K562 (cell line): Measurements from ENCODE around the gene SH3BP4. TPM values are rescaled to one million over a fixed set of nuclear protein-coding genes. Genes with fewer than 3 reads are reported as not detected.

ENCODE experiments used
- ATAC-seq: fragments of 200-7000 bp; cut with Tn5 transposase; 3 replicates; pipeline ENCODE4 v1.9.1; 2020; ENCODE audit warnings: moderate library complexity
- BruUV-seq: library from RNA; stranded (reverse); fragments of 400-500 nt; replicated peaks from 2 replicates; lab custom pipeline; 2021; lab: Mats Ljungman, UMichigan
- CTCF ChIA-PET: fragments of 300-600 bp; formaldehyde crosslinking; extraction: SDS; loops from one replicate; lab custom pipeline; 2021; ENCODE audit warnings: low intra/inter-chr PET ratio; lab: Yijun Ruan, JAX
- POLR2A ChIA-PET: fragments of 300-600, 350-650 bp; sonication (Branson Sonifier 250); formaldehyde crosslinking; extraction: SDS; loops from one replicate; lab custom pipeline; 2021; ENCODE audit warnings: antibody characterized with exemption, inconsistent platforms; lab: Yijun Ruan, JAX
- DNase-seq, 4 experiments: peaks; one replicate each; pipeline versions ENCODE4 v3.0.0 to v3.0.0-alpha.2; 2011 to 2018; ENCODE audit warnings: low spot score in 3 of 4, mixed read lengths in 3 of 4; ENCODE audit errors: extremely low read depth in 1 of 4
- FAIRE-seq: peaks from 2 replicates; lab custom pipeline; 2011; peaks lifted over from hg19 to GRCh38; lab: Jason Lieb, UNC
- H2AFZ ChIP-seq: 2 replicates; pipeline ENCODE4 v1.6.0; 2011; ENCODE audit warnings: low read depth, low read length, control low read depth, inconsistent platforms
- H3K27ac ChIP-seq: fragments of 200-600 bp; 3 replicates; pipeline ENCODE4 v1.8.0; 2011; ENCODE audit warnings: low read depth, mild to moderate bottlenecking, control low read depth, inconsistent platforms, low read length, moderate library complexity, mixed read lengths; ENCODE audit errors: extremely low read depth
- H3K27me3 ChIP-seq, 2 experiments: fragments of 300-600 bp in 1 of 2; 2 replicates in 1 of 2; 3 replicates in 1 of 2; pipeline versions ENCODE4 v1.6.0 to v1.8.0; 2011; ENCODE audit warnings: inconsistent platforms in 2 of 2, low read length in 2 of 2, mild to moderate bottlenecking in 1 of 2, mixed read lengths in 1 of 2, moderate library complexity in 1 of 2; ENCODE audit not compliant: control insufficient read depth in 2 of 2, insufficient read depth in 2 of 2
- H3K36me3 ChIP-seq: fragments of 300-600 bp; 3 replicates; pipeline ENCODE4 v1.8.0; 2011; ENCODE audit warnings: mild to moderate bottlenecking, low read length, inconsistent platforms; ENCODE audit not compliant: control insufficient read depth, insufficient read depth
- H3K4me1 ChIP-seq, 2 experiments: fragments of 200-600 bp in 1 of 2; replicated peaks in 1 of 2; 2 replicates in 1 of 2; 3 replicates in 1 of 2; pipeline versions ENCODE4 v1.5.1 to v1.8.0; 2011; ENCODE audit warnings: inconsistent platforms in 2 of 2, low read length in 2 of 2, mild to moderate bottlenecking in 1 of 2, mixed read lengths in 1 of 2, moderate library complexity in 1 of 2; ENCODE audit not compliant: control insufficient read depth in 2 of 2, insufficient read depth in 2 of 2
- H3K4me2 ChIP-seq: 2 replicates; pipeline ENCODE4 v1.6.1; 2011; ENCODE audit warnings: low read length, control low read depth, inconsistent platforms, mixed read lengths; ENCODE audit not compliant: insufficient read depth
- H3K4me3 ChIP-seq: fragments of 200-600 bp; sonication (generic), shearing (Covaris generic); 2 replicates; pipeline ENCODE4 v1.5.1; 2016; ENCODE audit warnings: control low read depth, inconsistent platforms
- H3K79me2 ChIP-seq: fragments of 200-600 bp; 3 replicates; pipeline ENCODE4 v1.8.0; 2011; ENCODE audit warnings: low read length, inconsistent platforms; ENCODE audit not compliant: control insufficient read depth, insufficient read depth
- H3K9ac ChIP-seq, 2 experiments: 2 replicates each; pipeline versions ENCODE4 v1.6.0 to v1.6.1; 2011; ENCODE audit warnings: low read depth in 2 of 2, low read length in 2 of 2, control low read depth in 1 of 2, inconsistent platforms in 1 of 2, mild to moderate bottlenecking in 1 of 2, mixed read lengths in 1 of 2; ENCODE audit not compliant: insufficient read depth in 1 of 2
- H3K9me1 ChIP-seq: one replicate; pipeline ENCODE4 v1.6.0; 2011; ENCODE audit warnings: inconsistent platforms, mild to moderate bottlenecking, low read length, moderate library complexity; ENCODE audit not compliant: control insufficient read depth, insufficient read depth
- H3K9me3 ChIP-seq: replicated peaks from 2 replicates; pipeline ENCODE4 v1.5.1; 2011; ENCODE audit warnings: low read depth, low read length, inconsistent platforms; ENCODE audit not compliant: control insufficient read depth, insufficient read depth
- H4K20me1 ChIP-seq: replicated peaks from 2 replicates; pipeline ENCODE4 v1.6.1; 2011; ENCODE audit warnings: low read length, inconsistent platforms, mixed read lengths; ENCODE audit not compliant: control insufficient read depth, insufficient read depth
- ARNT ChIP-seq, 2 experiments: fragments of 450-650 bp; IDR thresholded peaks; 2 replicates each; pipeline ENCODE4 v1.6.1; 2016; ENCODE audit warnings: mild to moderate bottlenecking in 1 of 2
- CHCHD3 ChIP-seq: fragments of 250-450 bp; sonication (Bioruptor Pico); IDR thresholded peaks from 2 replicates; pipeline ENCODE4 v2.1.2; 2022; ENCODE audit warnings: mild to moderate bottlenecking
- NFE2L1 ChIP-seq: fragments of 450-650 bp; IDR thresholded peaks from 2 replicates; pipeline ENCODE4 v1.6.1; 2016; ENCODE audit warnings: missing genetic modification characterization, low read depth, mild to moderate bottlenecking, missing compliant biosample characterization, moderate library complexity, borderline replicate concordance
- POLR3G ChIP-seq: IDR thresholded peaks from 2 replicates; pipeline ENCODE4 v1.6.1; 2011; ENCODE audit not compliant: insufficient read length, insufficient replicate concordance; ENCODE audit errors: extremely low read depth
- PTRF ChIP-seq: fragments of 450-650 bp; IDR thresholded peaks from 2 replicates; pipeline ENCODE4 v1.6.1; 2016; ENCODE audit warnings: mild to moderate bottlenecking, missing genetic modification characterization, missing compliant biosample characterization
- U2AF1 ChIP-seq: fragments of 200-400 bp; formaldehyde crosslinking; optimal IDR thresholded peaks from 2 replicates; pipeline ENCODE3; 2017; ENCODE audit warnings: mild to moderate bottlenecking, low read depth, low read length, moderate library complexity
- ZNF766 ChIP-seq: fragments of 200-800 bp; sonication (Bioruptor generic); conservative IDR thresholded peaks from 2 replicates; pipeline ENCODE4 v1.6.1; 2016; ENCODE audit warnings: missing genetic modification characterization, missing compliant biosample characterization
- WGBS: fragments of 100-300 bp; shearing (Covaris generic); methylation state at CpG from one replicate; pipeline ENCODE4 v1.1.6; 2016; ENCODE audit warnings: low coverage, mixed read lengths; ENCODE audit not compliant: insufficient coverage; ENCODE audit errors: missing lambda C conversion rate; 5-methylcytosine and 5-hydroxymethylcytosine counted together
- in situ Hi-C: fragments of 300-500 bp; cut with MboI; formaldehyde crosslinking; loops from 4 replicates; pipeline ENCODE4 v1.15.0; 2018; ENCODE audit warnings: inconsistent platforms, mixed read lengths
- intact Hi-C: fragments of 100-400 bp; cut with micrococcal nuclease; formaldehyde crosslinking; loops from 2 replicates; pipeline ENCODE4 v1.14.2; 2022
- polyA plus RNA-seq, 8 experiments: library from polyadenylated mRNA; depleted of rRNA in 4 of 8; stranded (reverse) in 5 of 8; unstranded in 3 of 8; fragments of >200 nt; fragmentation: Nextera tagmentation in 2 of 8; fragmentation: Illumina TruSeq in 1 of 8; extraction: Ambion mirVana in 2 of 8; extraction: Trizol in 1 of 8; gene quantifications; 2 replicates each; pipeline versions ENCODE4 v1.2.1 to v1.2.3, GENCODE V29; 2011 to 2014; ENCODE audit warnings: inconsistent platforms in 1 of 8, missing spikeins in 1 of 8
- total RNA-seq, 7 experiments: library from RNA; depleted of rRNA in 6 of 7; stranded (reverse); fragments of >200 nt in 6 of 7; fragmentation: Illumina TruSeq in 2 of 7; extraction: Trizol in 2 of 7; gene quantifications; 2 replicates each; pipeline versions ENCODE4 v1.2.1 to v1.2.3, GENCODE V29; 2011 to 2021; ENCODE audit warnings: low replicate concordance in 1 of 7
- TF ChIP-seq, protein P1 (sequence below): fragments of 150-350 bp; conservative IDR thresholded peaks from 2 replicates; pipeline ENCODE4 v1.6.1; 2014; ENCODE audit warnings: low read length
- TF ChIP-seq, protein P2 (sequence below): fragments of 450-650 bp; formaldehyde crosslinking; IDR thresholded peaks from 2 replicates; pipeline ENCODE4 v1.4.0; 2020; ENCODE audit warnings: mild to moderate bottlenecking, moderate library complexity
- TF ChIP-seq, protein P3 (sequence below): fragments of 250-450 bp; sonication (Bioruptor Pico); IDR thresholded peaks from 2 replicates; pipeline ENCODE4 v1.5.1; 2021; ENCODE audit warnings: mild to moderate bottlenecking

The SH3BP4 gene
- total and polyA plus RNA-seq, 9 of the 15 experiments (the other 6 are each of a cell fraction or from before 2014, with no cell fraction given): 0.03 to 0.28 (median 0.27) TPM; not detected in 6

DNA sequence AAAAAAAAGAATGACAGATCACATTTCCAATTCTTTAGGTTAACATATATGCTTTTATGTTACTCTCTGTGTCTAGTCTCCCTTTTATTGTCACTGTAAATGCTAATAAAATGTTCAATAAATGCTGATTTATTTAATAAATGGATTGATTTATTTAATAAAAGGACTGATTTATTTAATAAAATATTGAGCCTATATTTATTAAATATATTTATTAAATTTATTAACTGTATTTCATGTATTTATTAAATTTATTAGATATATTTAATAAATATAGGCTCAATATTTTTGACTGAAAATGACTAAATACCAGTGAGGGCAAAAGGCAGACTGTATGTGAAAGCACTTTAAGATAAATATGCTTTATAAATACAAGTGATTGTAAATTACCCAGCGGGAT lies 142.6 kb downstream of the SH3BP4 start:
- ChIA-PET CTCF (no interaction called here), POLR2A (interaction anchor here (0.6 kb wide), 1 partner anchor 247 kb away, joined by 3 read pairs; no protein-coding TSS in a partner anchor)
- FAIRE-seq (no peak), DNase-seq (no peak), ATAC-seq (no peak)
- whole genome bisulfite sequencing: 0% methylated on average over 1 of the region's 1 CpG
- Histone ChIP-seq H2AFZ (no peak overlapping the region), H3K27me3 (peaks cover 0 to 20% of the 10 kb centered on the region in 2 experiments; a peak in 2 of 5 replicates), H4K20me1 (no peaks in the 10 kb centered on the region), H3K9ac (no peak overlapping the region), H3K4me3 (no peak overlapping the region), H3K9me1 (no peaks in the 10 kb centered on the region), H3K4me2 (no peak overlapping the region), H3K79me2 (no peaks in the 10 kb centered on the region), H3K9me3 (no peaks in the 10 kb centered on the region), H3K27ac (no peak overlapping the region), H3K4me1 (no peaks in the 10 kb centered on the region), H3K36me3 (no peaks in the 10 kb centered on the region)
- in situ Hi-C loops: no loop called here
- BruUV-seq: no TSS peak
- TF ChIP-seq, protein P1, sequence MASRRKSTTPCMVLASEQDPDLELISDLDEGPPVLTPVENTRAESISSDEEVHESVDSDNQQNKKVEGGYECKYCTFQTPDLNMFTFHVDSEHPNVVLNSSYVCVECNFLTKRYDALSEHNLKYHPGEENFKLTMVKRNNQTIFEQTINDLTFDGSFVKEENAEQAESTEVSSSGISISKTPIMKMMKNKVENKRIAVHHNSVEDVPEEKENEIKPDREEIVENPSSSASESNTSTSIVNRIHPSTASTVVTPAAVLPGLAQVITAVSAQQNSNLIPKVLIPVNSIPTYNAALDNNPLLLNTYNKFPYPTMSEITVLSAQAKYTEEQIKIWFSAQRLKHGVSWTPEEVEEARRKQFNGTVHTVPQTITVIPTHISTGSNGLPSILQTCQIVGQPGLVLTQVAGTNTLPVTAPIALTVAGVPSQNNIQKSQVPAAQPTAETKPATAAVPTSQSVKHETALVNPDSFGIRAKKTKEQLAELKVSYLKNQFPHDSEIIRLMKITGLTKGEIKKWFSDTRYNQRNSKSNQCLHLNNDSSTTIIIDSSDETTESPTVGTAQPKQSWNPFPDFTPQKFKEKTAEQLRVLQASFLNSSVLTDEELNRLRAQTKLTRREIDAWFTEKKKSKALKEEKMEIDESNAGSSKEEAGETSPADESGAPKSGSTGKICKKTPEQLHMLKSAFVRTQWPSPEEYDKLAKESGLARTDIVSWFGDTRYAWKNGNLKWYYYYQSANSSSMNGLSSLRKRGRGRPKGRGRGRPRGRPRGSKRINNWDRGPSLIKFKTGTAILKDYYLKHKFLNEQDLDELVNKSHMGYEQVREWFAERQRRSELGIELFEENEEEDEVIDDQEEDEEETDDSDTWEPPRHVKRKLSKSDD: no peak
- intact Hi-C loops: no loop called here

DNA sequence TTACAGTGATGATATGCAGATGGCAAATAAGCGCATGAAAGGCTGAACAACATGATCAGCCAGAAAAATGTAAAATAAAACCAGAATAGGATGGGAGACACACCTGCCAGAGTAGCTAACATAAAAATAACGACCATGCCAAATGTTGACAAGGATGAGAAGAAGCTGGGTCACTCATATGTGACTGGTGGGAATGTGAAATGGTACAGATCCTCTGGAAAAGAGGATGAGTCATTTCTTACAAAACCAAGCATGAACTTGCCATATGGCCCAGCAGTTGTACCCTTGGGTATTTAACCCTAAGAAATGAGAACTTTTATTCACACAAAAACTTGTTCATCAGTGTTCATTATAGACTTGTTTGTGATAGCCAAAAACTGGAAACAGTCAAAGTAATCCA lies 143.8 kb downstream of the SH3BP4 start:
- in situ Hi-C loops (no loop called here), intact Hi-C loops (no loop called here)
- BruUV-seq: no TSS peak
- Histone ChIP-seq H2AFZ (no peak overlapping the region), H3K27me3 (peaks cover 0 to 21% of the 10 kb centered on the region in 2 experiments; a peak in 2 of 5 replicates), H3K9me1 (no peaks in the 10 kb centered on the region), H3K4me3 (no peak overlapping the region), H3K9ac (no peak overlapping the region), H3K79me2 (no peaks in the 10 kb centered on the region), H3K36me3 (no peaks in the 10 kb centered on the region), H4K20me1 (no peaks in the 10 kb centered on the region), H3K27ac (no peak overlapping the region), H3K9me3 (no peaks in the 10 kb centered on the region), H3K4me1 (no peaks in the 10 kb centered on the region), H3K4me2 (no peak overlapping the region)
- ChIA-PET CTCF (no interaction called here), POLR2A (no interaction called here)
- ATAC-seq (no peak), DNase-seq (no peak), FAIRE-seq (no peak)
- 0% methylated on average over 2 of the region's 2 CpGs for WGBS
- TF ChIP-seq ARNT (IDR thresholded peaks at IDR 0.05) (no peak), PTRF (tag) (no peak), POLR3G (no peak), CHCHD3 (CRISPR knock-in tag) (no peak), U2AF1 (no peak), NFE2L1 (tag) (no peak), ZNF766 (CRISPR knock-in tag) (no peak)
- TF ChIP-seq, protein P2, sequence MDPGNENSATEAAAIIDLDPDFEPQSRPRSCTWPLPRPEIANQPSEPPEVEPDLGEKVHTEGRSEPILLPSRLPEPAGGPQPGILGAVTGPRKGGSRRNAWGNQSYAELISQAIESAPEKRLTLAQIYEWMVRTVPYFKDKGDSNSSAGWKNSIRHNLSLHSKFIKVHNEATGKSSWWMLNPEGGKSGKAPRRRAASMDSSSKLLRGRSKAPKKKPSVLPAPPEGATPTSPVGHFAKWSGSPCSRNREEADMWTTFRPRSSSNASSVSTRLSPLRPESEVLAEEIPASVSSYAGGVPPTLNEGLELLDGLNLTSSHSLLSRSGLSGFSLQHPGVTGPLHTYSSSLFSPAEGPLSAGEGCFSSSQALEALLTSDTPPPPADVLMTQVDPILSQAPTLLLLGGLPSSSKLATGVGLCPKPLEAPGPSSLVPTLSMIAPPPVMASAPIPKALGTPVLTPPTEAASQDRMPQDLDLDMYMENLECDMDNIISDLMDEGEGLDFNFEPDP (CRISPR knock-in tag): no peak
- TF ChIP-seq, protein P3, sequence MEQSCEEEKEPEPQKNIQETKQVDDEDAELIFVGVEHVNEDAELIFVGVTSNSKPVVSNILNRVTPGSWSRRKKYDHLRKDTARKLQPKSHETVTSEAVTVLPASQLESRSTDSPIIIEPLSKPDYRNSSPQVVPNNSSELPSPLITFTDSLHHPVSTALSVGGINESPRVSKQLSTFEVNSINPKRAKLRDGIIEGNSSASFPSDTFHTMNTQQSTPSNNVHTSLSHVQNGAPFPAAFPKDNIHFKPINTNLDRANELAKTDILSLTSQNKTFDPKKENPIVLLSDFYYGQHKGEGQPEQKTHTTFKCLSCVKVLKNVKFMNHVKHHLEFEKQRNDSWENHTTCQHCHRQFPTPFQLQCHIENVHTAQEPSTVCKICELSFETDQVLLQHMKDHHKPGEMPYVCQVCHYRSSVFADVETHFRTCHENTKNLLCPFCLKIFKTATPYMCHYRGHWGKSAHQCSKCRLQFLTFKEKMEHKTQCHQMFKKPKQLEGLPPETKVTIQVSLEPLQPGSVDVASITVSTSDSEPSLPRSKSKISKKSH (CRISPR knock-in tag): no peak
